ENCODE measurements around the gene FBXO10.

GRCh38 chr9:37618817-37619216 lies 42.6 kb upstream of the FBXO10 start:
- TF ChIP-seq CTCF (conservative IDR thresholded peaks at IDR 0.05; ENCODE audit: low read length) (no peak), EZH2phosphoT487 (IDR thresholded peaks at IDR 0.05; ENCODE audit: borderline replicate concordance, low read depth, low read length) (no peak)
